ENCODE data around the gene CD151. TPM values are rescaled to one million over a fixed set of nuclear protein-coding genes. Genes with fewer than 3 reads are reported as not detected.

The CD151 gene
- 10.3 TPM for polyA plus RNA-seq (2012; ENCODE audit: missing spikeins)

DNA sequence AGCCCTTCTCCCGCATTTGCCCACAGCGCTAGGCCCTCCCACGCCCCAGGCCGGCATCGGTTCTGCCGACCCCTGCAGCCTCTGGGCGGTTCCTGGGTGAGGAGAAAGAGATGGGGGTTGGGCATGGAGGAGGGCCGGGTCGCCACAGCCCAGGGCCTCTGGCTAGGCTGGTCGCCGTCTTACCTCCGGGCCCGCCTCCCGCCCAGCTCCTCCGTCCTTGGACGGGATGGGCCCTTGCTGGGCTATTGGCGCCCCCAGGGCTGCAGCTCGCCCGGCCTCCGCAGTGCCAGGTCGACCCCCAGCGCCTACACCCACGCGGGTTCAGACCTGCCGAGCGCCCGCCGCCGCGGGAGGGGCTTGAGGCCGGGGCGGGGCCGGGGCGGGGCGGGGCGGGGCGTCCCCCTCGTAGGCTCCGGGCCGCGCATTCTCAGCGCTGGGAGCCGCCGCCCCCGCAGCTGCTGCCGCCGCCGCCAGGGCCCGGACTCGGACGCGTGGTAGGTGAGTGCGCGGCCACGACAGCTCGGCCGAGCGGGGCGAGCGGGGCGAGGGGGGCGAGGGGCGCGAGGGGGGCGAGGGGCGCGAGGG lies at the start of gene CD151:
CD151 (plus strand) TSS at position 424 of the 585 bp plus-strand sequence. CDS start 3,118 bp downstream, outside the sequence.
- FAIRE-seq = peak; percentile 81
- DNase-seq (ENCODE audit: insufficient read length) = peak; percentile 77
- TF ChIP-seq POLR2AphosphoS5 (IDR thresholded peaks at IDR 0.05; ENCODE audit: low read depth, low read length) (no peak), POLR2A (IDR thresholded peaks at IDR 0.05; ENCODE audit: low read depth, low read length) (no peak), TAF1 (IDR thresholded peaks at IDR 0.05; ENCODE audit: borderline replicate concordance, low read depth, low read length) (no peak)

GRCh38 chr11:783581-784015 lies 49.2 kb upstream of the CD151 start:
- DNase-seq (ENCODE audit: insufficient read length) (no peak), FAIRE-seq (no peak)
- TF ChIP-seq POLR2A (IDR thresholded peaks at IDR 0.05; ENCODE audit: low read depth, low read length) = no peak
- no peak for TF ChIP-seq TAF1 (IDR thresholded peaks at IDR 0.05; ENCODE audit: borderline replicate concordance, low read depth, low read length)
- TF ChIP-seq POLR2AphosphoS5 (IDR thresholded peaks at IDR 0.05; ENCODE audit: low read depth, low read length) = no peak

- TF ChIP-seq POLR2AphosphoS5 (IDR thresholded peaks at IDR 0.05; ENCODE audit: low read depth, low read length) = no peak
- FAIRE-seq (no peak), DNase-seq (ENCODE audit: insufficient read length) (no peak)
These were observed 46.3 kb upstream of the CD151 start for GRCh38 chr11:786235-787083.

GRCh38 chr11:787084-787675 lies 45.6 kb upstream of the CD151 start:
- TF ChIP-seq POLR2AphosphoS5 (IDR thresholded peaks at IDR 0.05; ENCODE audit: low read depth, low read length) = no peak
- no peak for FAIRE-seq
- DNase-seq (ENCODE audit: insufficient read length) = no peak

DNA sequence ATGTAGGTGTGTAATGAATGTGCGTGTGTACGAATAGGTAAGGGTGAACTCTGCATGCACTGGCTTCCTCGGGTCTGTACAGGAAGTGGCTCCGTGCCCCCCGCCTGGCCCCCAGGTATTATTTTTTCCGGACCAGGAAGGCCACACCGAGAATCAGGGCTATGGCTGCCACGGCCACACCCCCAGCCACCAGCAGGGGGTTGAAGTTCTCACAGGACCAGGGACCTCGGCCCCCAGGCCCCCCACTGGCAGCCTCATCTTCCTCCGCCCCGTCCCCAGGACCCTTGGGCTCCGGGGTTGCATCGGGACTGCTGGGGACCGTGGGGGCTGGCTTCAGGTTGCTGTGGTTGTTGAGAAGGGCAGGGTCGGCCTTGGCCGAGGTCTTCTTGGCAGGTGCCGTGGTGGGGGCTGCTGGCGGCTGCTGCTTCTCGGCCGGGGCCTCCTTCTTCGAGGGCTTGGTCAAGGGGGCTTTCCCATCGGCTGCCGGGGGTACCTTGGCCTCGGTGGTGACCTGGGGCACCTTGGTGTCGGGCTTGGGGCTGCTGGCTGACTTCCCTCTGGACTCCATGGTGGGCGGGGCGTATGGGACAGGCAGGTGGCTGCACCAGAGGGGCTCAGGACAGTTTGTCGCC lies 44.6 kb upstream of the CD151 start:
- TF ChIP-seq TAF1 (IDR thresholded peaks at IDR 0.05; ENCODE audit: borderline replicate concordance, low read depth, low read length) = no peak
- no peak for TF ChIP-seq POLR2AphosphoS5 (IDR thresholded peaks at IDR 0.05; ENCODE audit: low read depth, low read length)
- TF ChIP-seq POLR2A (IDR thresholded peaks at IDR 0.05; ENCODE audit: low read depth, low read length) = no peak
- DNase-seq (ENCODE audit: insufficient read length) (no peak), FAIRE-seq (no peak)

- FAIRE-seq (peak; percentile 50), DNase-seq (ENCODE audit: insufficient read length) (no peak)
- TF ChIP-seq TAF1 (IDR thresholded peaks at IDR 0.05; ENCODE audit: borderline replicate concordance, low read depth, low read length) (no peak), POLR2A (IDR thresholded peaks at IDR 0.05; ENCODE audit: low read depth, low read length) (0 out of 2 replicates have a peak, but pooled peaks have one; percentile 11), POLR2AphosphoS5 (IDR thresholded peaks at IDR 0.05; ENCODE audit: low read depth, low read length) (no peak)
These were observed 43.5 kb upstream of the CD151 start for GRCh38 chr11:788953-789940.

GRCh38 chr11:789943-790342 lies 42.8 kb upstream of the CD151 start, which contains the start of gene CEND1:
Gene CEND1, minus strand, starts transcription at chr11:790090. Its CDS starts 1,514 bp downstream, at chr11:788576.
- FAIRE-seq = peak; percentile 95
- TF ChIP-seq POLR2A (IDR thresholded peaks at IDR 0.05; ENCODE audit: low read depth, low read length) = no peak
- TF ChIP-seq POLR2AphosphoS5 (IDR thresholded peaks at IDR 0.05; ENCODE audit: low read depth, low read length) = no peak
- TF ChIP-seq TAF1 (IDR thresholded peaks at IDR 0.05; ENCODE audit: borderline replicate concordance, low read depth, low read length) = no peak
- peak; percentile 82 for DNase-seq (ENCODE audit: insufficient read length)

DNA sequence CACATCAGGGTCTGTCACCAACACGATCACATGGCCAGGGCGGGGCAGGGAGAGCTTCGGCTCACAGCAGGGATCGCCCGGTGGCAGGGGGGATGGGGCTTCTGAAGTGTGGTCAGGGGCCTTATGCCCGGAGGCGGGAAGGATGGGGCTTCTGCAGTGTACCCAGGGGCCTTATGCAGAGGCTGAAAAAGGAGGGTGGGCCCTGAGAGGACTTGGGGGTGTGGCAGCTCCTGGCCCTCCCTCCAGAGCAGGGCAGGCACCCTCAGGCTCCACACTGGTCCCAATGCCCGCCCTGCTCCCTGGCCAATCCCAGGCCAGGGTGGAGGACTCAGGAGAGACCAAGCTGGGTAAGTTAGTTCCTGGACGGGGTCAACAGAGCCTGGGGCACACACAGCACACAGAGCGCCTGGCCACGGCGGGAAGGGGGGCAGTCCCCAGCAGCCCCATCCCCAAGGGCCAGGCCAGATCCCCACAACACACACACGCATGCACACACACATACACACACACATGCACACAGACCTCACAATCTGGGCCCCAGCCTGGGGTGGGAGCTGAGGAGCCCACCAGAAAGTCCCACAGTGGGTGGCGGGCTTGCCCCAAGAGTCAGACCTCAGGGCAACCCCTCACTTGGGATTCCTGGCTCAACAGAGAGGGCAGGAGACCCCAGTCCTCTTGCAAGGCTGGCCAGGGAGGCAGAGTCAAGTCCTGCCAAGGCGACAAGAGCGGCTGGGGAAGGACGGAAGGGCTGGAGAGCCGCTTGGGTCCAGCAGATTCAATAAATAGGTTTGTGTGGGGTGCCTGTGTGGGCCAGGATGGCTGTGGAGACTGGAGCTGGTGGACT lies 41.8 kb upstream of the CD151 start:
- TF ChIP-seq TAF1 (IDR thresholded peaks at IDR 0.05; ENCODE audit: borderline replicate concordance, low read depth, low read length) (no peak), POLR2AphosphoS5 (IDR thresholded peaks at IDR 0.05; ENCODE audit: low read depth, low read length) (no peak), POLR2A (IDR thresholded peaks at IDR 0.05; ENCODE audit: low read depth, low read length) (no peak)
- FAIRE-seq = no peak
- no peak for DNase-seq (ENCODE audit: insufficient read length)

GRCh38 chr11:791658-792534 lies 40.9 kb upstream of the CD151 start:
- no peak for TF ChIP-seq POLR2AphosphoS5 (IDR thresholded peaks at IDR 0.05; ENCODE audit: low read depth, low read length)
- no peak for TF ChIP-seq POLR2A (IDR thresholded peaks at IDR 0.05; ENCODE audit: low read depth, low read length)
- no peak for TF ChIP-seq TAF1 (IDR thresholded peaks at IDR 0.05; ENCODE audit: borderline replicate concordance, low read depth, low read length)
- no peak for FAIRE-seq

More at GRCh38 chr11:791658-792534, 40.9 kb upstream of the CD151 start:
- no peak for DNase-seq (ENCODE audit: insufficient read length)
